Tibial artery (tissue), 4 donors: Measurements from ENCODE around the gene AMH.

Experiments used
- DNase-seq, 2 donors: peaks; one replicate each; pipeline ENCODE4 v3.0.0-alpha.2; 2019
- H3K27ac ChIP-seq, 2 donors: fragments of 200-600 bp; sonication (generic) in 1 of 2; 1 replicate in 1 of 2; 2 replicates in 1 of 2; pipeline ENCODE4 v1.5.1; 2018 to 2019; ENCODE audit warnings: mild to moderate bottlenecking in 1 of 2
- H3K27me3 ChIP-seq, 2 donors: fragments of 200-600 bp; sonication (generic) in 1 of 2; one replicate each; pipeline versions ENCODE4 v1.5.1 to v1.6.0; 2016 to 2019
- H3K36me3 ChIP-seq, 3 donors: fragments of 200-600 bp; sonication (generic) in 2 of 3; one replicate each; pipeline ENCODE4 v1.5.1; 2016 to 2019; ENCODE audit warnings: mild to moderate bottlenecking in 2 of 3
- H3K4me1 ChIP-seq, 4 donors: fragments of 200-600 bp; sonication (generic) in 2 of 4; 1 replicate in 3 of 4; 2 replicates in 1 of 4; pipeline ENCODE4 v1.5.1; 2016 to 2019
- H3K4me3 ChIP-seq, 2 donors: fragments of 200-600 bp; sonication (generic) in 1 of 2; 1 replicate in 1 of 2; 2 replicates in 1 of 2; pipeline ENCODE4 v1.5.1; 2018 to 2019; ENCODE audit warnings: mild to moderate bottlenecking in 2 of 2
- H3K9me3 ChIP-seq, 3 donors: fragments of 200-600 bp; sonication (generic) in 1 of 3; one replicate each; pipeline ENCODE4 v1.5.1; 2016 to 2019
- intact Hi-C: fragments of 100-400 bp; cut with DNase I; formaldehyde crosslinking; loops from one replicate; pipeline ENCODE4 v1.15.0; 2023; ENCODE audit warnings: low total_unique reads
- TF ChIP-seq, protein P1 (sequence below), 2 experiments: fragments of 200-600 bp in 1 of 2; fragments of 450-650 bp in 1 of 2; IDR thresholded peaks; one replicate each; pipeline ENCODE4 v1.5.1; 2017 to 2019; ENCODE audit warnings: antibody characterized with exemption in 2 of 2, mild to moderate bottlenecking in 1 of 2, moderate library complexity in 1 of 2

AMH gene

DNA sequence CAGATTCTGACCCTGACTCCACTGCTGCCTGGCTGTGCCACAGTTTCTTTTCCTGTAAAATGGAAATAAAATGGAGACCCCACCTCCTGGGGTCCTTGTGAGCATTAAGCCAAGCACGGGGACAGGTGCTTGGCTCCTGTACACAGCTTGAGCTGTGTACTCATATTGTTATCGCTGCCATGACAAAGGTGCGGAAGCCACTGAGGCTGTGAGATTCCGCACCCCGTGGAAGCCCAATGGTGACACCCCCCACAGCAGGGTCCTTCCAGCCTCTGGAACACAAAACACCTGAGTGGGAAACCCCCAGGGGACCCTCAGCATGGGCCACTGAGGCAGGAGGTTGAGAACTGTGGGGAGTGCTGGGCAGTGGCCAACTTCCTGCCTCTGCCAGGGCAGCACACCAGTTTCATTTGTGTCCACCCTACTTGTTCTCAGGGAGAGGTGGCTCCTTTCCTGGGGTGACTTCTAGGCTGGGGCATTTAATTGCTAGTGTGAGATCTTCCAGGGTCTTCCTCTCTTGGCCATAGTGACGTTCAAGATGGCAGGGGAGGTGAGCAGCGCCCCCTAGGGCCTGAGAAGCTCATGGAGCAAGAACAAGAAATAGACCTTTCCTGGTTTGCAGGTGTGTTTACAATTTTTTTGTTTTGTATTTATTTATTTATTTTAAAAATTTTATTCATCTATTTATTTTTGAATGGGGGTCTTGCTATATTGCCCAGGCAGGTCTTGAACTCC lies 12.5 kb downstream of the AMH start:
- DNase-seq = no peak
- H3K36me3 ChIP-seq = no peaks in the 10 kb centered on the region
- peaks cover 0 to 6% (median 4%) of the 10 kb centered on the region in 4 donors for H3K4me1 ChIP-seq
- no peaks in the 10 kb centered on the region for H3K9me3 ChIP-seq
- TF ChIP-seq, protein P1, sequence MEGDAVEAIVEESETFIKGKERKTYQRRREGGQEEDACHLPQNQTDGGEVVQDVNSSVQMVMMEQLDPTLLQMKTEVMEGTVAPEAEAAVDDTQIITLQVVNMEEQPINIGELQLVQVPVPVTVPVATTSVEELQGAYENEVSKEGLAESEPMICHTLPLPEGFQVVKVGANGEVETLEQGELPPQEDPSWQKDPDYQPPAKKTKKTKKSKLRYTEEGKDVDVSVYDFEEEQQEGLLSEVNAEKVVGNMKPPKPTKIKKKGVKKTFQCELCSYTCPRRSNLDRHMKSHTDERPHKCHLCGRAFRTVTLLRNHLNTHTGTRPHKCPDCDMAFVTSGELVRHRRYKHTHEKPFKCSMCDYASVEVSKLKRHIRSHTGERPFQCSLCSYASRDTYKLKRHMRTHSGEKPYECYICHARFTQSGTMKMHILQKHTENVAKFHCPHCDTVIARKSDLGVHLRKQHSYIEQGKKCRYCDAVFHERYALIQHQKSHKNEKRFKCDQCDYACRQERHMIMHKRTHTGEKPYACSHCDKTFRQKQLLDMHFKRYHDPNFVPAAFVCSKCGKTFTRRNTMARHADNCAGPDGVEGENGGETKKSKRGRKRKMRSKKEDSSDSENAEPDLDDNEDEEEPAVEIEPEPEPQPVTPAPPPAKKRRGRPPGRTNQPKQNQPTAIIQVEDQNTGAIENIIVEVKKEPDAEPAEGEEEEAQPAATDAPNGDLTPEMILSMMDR (IDR thresholded peaks at IDR 0.05) = peak in 1 of 2 experiments; percentile 17
- intact Hi-C loops = no loop called here
- H3K4me3 ChIP-seq = no peak overlapping the region
- H3K27me3 ChIP-seq = no peaks in the 10 kb centered on the region
- H3K27ac ChIP-seq = no peak overlapping the region

DNA sequence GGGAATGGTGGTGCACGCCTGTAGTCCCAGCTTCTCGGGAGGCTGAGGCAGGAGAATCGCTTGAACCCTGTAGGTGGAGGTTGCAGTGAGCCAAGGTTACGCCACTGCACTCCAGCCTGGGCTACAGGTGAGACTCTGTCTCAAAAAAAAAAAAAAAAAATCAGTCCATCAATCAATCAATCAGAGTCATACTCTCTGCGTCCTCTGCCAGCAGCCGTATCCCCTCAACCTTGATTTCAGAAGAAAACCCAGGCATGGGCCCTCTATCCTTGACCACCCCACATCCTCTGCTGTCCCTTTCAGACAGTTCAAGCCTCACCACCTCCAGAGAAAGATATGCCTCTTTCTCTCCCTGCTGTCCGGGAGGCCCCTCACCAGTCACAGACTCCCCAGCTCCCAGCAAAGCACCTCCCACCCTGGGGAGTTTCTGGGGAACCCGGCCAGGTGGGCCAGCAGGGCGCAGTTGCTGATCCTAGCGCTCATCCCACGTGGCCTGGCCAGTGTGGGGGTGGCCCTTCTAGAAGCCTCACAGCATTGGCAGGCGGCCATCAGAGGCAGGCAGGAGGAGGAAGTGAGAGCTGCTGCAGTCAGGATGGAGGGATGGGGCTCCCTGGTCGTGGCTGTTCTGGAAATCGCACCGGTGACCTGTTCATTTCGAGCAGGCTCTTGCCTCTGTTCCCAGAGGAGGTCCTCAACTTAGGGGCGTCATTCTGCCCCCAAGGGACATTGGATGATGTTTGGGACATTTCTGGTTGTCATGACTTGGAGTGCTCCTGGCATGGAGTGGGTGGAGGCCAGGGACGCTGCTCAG lies 17.3 kb downstream of the AMH start:
- Histone ChIP-seq H3K4me1 (peaks cover 0 to 33% (median 17%) of the 10 kb centered on the region in 4 donors), H3K27me3 (no peaks in the 10 kb centered on the region), H3K27ac (peak overlapping the region; percentile 33 to 44), H3K9me3 (no peaks in the 10 kb centered on the region), H3K4me3 (no peak overlapping the region), H3K36me3 (peaks cover 0 to 6% (median 2%) of the 10 kb centered on the region in 3 donors)
- TF ChIP-seq, protein P1 (IDR thresholded peaks at IDR 0.05) = no peak
- peak; percentile 90 to 92 for DNase-seq
- intact Hi-C loops = no loop called here

DNA sequence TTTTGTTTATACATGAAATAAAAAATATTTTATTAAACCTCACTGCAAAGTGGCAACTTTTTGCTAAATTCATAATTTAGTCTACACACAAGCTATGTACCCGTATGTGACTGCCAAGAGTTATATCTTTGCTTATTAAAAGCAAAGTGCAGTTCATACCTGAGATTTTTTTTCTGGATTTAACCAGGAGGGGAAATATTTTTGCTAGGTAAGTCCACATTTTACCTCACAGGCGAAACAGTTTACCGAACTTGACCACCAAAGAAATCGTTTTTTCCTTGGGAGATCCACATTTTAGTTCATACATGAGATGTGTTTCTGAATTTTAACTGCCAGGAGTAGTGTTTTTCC lies 19.3 kb downstream of the AMH start:
- DNase-seq = no peak
- TF ChIP-seq, protein P1 (IDR thresholded peaks at IDR 0.05) = no peak
- intact Hi-C loops = no loop called here
- H3K27ac ChIP-seq = peak overlapping the region in 1 of 2 donors; percentile 67
- H3K9me3 ChIP-seq = no peaks in the 10 kb centered on the region
- H3K4me1 ChIP-seq = peaks cover 0 to 53% (median 37%) of the 10 kb centered on the region in 4 donors
- H3K4me3 ChIP-seq = peak overlapping the region; percentile 91 to 93
- H3K36me3 ChIP-seq = peaks cover 13 to 26% (median 23%) of the 10 kb centered on the region in 3 donors
- H3K27me3 ChIP-seq = no peaks in the 10 kb centered on the region

DNA sequence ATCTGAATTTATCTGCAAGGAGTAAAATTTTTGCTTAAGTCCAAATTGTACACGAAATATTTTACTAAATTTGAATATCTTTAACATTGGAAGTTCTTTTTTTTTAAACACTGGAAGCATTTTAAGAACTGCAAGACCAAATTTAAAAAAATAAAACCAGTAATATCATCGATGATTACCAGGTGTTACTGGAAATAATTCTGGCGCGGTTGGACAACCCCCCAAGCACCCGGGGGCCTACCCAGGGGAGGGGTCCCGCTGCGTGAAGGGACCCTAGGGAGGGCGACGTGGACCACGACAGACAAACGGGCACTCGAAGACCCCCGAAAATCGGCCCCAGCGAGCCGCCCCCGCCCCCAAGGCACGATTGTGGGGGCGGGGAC lies 19.7 kb downstream of the AMH start:
- intact Hi-C loops = no loop called here
- peaks cover 13 to 28% (median 24%) of the 10 kb centered on the region in 3 donors for H3K36me3 ChIP-seq
- H3K27ac ChIP-seq = peak overlapping the region; percentile 67 to 100
- TF ChIP-seq, protein P1 (IDR thresholded peaks at IDR 0.05) = no peak
- H3K4me1 ChIP-seq = peaks cover 0 to 57% (median 41%) of the 10 kb centered on the region in 4 donors
- no peak for DNase-seq
- H3K4me3 ChIP-seq = peak overlapping the region; percentile 91 to 93
- H3K27me3 ChIP-seq = no peaks in the 10 kb centered on the region
- H3K9me3 ChIP-seq = no peaks in the 10 kb centered on the region

DNA sequence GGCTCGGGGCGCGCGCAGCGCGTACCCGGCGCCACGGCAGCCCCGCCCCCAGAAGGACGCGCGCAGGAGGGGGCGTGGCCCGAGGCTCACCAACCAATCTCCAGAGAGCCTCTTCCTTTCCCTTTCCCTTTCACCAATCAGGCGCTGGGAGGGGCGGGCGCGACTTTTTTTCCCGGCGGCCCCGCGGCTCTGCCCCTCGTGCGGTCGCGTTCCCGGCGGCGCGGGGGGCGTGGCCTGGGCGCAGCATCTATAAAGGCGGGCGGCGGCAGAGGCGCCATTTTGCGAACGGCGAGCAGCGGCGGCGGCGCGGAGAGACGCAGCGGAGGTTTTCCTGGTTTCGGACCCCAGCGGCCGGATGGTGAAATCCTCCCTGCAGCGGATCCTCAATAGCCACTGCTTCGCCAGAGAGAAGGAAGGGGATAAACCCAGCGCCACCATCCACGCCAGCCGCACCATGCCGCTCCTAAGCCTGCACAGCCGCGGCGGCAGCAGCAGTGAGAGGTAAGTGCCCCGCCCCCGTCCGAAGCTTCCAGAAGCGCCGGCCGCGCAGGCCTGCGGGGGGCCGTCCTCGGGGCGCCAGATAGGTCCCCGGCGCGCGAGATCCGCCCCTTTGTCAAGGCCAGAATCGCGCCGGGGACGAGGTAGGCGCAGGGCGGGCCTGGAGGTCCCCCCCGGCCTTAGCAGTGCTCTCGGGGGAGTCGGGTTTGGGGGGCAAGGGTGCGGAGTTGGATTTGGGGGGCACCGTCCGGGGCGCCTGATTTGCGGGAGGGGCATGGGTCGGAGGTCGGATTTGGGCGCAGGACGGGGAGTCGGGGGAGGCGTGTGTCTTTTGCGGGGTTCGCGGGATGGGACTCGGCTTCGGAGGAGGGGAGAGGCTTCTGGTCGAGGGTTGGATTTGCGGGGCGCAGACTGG lies 20.4 kb downstream of the AMH start:
- intact Hi-C loops = loop anchor here (5.0 kb wide), 2 partner anchors 32 to 117 kb away; partner anchors contain the start of genes AP3D1, PLEKHJ1 and SF3A2
- peaks cover 0 to 60% (median 46%) of the 10 kb centered on the region in 4 donors for H3K4me1 ChIP-seq
- peak overlapping the region; percentile 97 to 100 for H3K27ac ChIP-seq
- H3K36me3 ChIP-seq = peaks cover 13 to 30% (median 28%) of the 10 kb centered on the region in 3 donors
- peak; percentile 97 to 99 for DNase-seq
- no peaks in the 10 kb centered on the region for H3K27me3 ChIP-seq
- TF ChIP-seq, protein P1 (IDR thresholded peaks at IDR 0.05) = peak in 1 of 2 experiments; percentile 47
- H3K4me3 ChIP-seq = peak overlapping the region; percentile 91 to 93
- no peaks in the 10 kb centered on the region for H3K9me3 ChIP-seq
